GM19328 (cell line): ENCODE results near the gene NCOA7.
A peak's percentile ranks its signal among the peaks of the same experiment; 100 is the strongest.
"Not testable (repeated sequence)": the region's sequence is repeated elsewhere in the genome, so short reads cannot be mapped to it uniquely, and the experiment has no call there.

Experiments
- ATAC-seq: cut with Tn5 transposase; IDR thresholded peaks from one replicate; pipeline ENCODE4 v1.9.1; 2021; ENCODE audit warnings: mild to moderate bottlenecking, moderate library complexity; ENCODE audit not compliant: unreplicated experiment

The NCOA7 gene

GRCh38 chr6:125836466-125836865 lies 45.7 kb downstream of the NCOA7 start:
- ATAC-seq, result no peak

- no peak for ATAC-seq
These were observed 48.7 kb downstream of the NCOA7 start for GRCh38 chr6:125839471-125839870.

GRCh38 chr6:125839879-125840278 lies 49.1 kb downstream of the NCOA7 start:
- ATAC-seq, result no peak

GRCh38 chr6:125841356-125842090 lies 50.8 kb downstream of the NCOA7 start:
- ATAC-seq, result no peak

- ATAC-seq, result no peak
These were observed 51.4 kb downstream of the NCOA7 start for GRCh38 chr6:125842091-125842626.

GRCh38 chr6:125843593-125843992 lies 52.8 kb downstream of the NCOA7 start:
- no peak for ATAC-seq

- no peak for ATAC-seq
These were observed 54.2 kb downstream of the NCOA7 start for GRCh38 chr6:125844989-125845388.

GRCh38 chr6:125846292-125847024 lies 55.7 kb downstream of the NCOA7 start:
- ATAC-seq, result no peak

- ATAC-seq, result not testable (repeated sequence)
These were observed 57.5 kb downstream of the NCOA7 start for GRCh38 chr6:125848286-125848685.

GRCh38 chr6:125850361-125850760 lies 59.6 kb downstream of the NCOA7 start:
- no peak for ATAC-seq

GRCh38 chr6:125852587-125852986 lies 61.8 kb downstream of the NCOA7 start:
- no peak for ATAC-seq

- ATAC-seq, result no peak
These were observed 62.4 kb downstream of the NCOA7 start for GRCh38 chr6:125853168-125853567.

GRCh38 chr6:125853756-125854155 lies 63.0 kb downstream of the NCOA7 start:
- ATAC-seq, result no peak

GRCh38 chr6:125854355-125854754 lies 63.6 kb downstream of the NCOA7 start:
- ATAC-seq, result no peak

GRCh38 chr6:125855783-125856182 lies 65.0 kb downstream of the NCOA7 start:
- ATAC-seq, result no peak

- ATAC-seq, result no peak
These were observed 67.1 kb downstream of the NCOA7 start for GRCh38 chr6:125857846-125858245.

GRCh38 chr6:125858427-125859320 lies 67.9 kb downstream of the NCOA7 start:
- peak; percentile 76 for ATAC-seq

- ATAC-seq, result no peak
These were observed 69.0 kb downstream of the NCOA7 start for GRCh38 chr6:125859727-125860126.

- no peak for ATAC-seq
These were observed 72.3 kb downstream of the NCOA7 start for GRCh38 chr6:125863023-125863422.

GRCh38 chr6:125865015-125865414 lies 74.3 kb downstream of the NCOA7 start:
- ATAC-seq, result no peak

- ATAC-seq, result no peak
These were observed 75.7 kb downstream of the NCOA7 start for GRCh38 chr6:125866433-125866832.
